Amniotic epithelial cell (primary cell): ENCODE results near the gene NAA60.
"Not testable (repeated sequence)": the region's sequence is repeated elsewhere in the genome, so short reads cannot be mapped to it uniquely, and the experiment has no call there.

ENCODE experiments used
- DNase-seq: peaks from one replicate; pipeline ENCODE4 v3.0.0-alpha.2; 2010; ENCODE audit warnings: low read depth

NAA60 gene

DNA sequence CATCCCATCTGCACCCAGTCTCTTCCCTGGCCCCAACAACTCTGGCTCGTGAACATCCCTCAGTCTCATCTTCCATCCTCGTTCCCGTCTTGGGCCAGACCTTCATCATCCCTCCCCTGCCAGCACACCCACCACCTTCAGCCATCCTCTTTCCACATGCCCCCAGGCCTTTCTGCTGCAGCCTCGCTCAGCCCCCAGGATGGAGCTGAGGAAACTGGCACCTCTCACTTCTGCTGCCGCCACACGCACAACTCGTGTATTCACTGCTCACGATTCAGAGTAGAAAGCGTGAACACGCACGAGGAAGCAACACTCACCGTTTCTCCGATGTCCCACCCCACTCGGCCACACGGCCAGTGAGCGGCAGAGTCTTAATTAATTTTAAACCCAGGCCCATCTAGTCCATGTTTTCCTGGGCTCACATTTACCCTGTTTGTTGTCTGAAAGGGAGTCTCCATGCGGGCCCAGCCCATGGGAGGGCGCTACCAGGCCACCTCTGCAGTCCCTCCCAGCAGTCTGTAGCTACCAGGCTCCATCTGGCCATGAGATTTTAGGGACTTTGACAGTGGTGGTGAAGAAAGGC, 39.3 kb downstream of the NAA60 start:
- DNase-seq, result no peak

DNA sequence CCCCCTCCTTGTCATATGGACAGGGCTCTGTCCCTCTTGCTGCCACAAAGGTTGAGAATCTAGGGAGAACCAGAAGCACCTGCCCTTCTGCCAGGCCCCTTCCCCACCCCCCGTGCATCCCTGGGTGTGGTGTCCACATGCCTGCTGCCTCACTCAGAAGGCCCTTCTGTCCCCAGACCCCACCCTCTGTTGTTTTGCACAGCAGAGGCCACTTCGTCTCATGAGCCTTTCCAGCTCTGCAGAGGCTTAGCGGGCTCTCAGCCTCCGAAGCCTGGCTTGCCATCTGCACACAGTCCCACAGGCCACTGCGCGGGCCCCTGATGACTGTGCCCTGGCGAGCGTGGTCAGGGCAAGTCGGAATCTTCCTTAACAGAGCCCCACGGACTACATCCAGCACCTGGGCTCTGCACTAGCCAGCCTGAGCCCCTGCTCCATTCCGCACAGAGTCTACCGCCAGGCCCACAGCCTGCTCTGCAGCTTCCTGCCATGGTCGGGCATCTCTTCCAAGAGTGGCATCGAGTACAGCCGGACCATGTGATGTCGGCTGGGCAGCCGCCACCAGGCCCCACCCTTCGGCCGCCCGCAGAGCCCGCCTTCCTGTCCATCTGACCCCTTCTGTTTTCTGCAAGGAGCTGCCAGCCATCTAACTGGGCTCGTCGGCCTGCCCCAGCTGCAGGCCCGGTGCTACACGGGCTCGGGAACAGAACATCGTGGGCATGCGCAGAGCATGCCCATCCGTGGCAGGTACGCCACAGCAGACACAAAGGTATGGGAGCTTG, 41.0 kb downstream of the NAA60 start:
- no peak for DNase-seq

DNA sequence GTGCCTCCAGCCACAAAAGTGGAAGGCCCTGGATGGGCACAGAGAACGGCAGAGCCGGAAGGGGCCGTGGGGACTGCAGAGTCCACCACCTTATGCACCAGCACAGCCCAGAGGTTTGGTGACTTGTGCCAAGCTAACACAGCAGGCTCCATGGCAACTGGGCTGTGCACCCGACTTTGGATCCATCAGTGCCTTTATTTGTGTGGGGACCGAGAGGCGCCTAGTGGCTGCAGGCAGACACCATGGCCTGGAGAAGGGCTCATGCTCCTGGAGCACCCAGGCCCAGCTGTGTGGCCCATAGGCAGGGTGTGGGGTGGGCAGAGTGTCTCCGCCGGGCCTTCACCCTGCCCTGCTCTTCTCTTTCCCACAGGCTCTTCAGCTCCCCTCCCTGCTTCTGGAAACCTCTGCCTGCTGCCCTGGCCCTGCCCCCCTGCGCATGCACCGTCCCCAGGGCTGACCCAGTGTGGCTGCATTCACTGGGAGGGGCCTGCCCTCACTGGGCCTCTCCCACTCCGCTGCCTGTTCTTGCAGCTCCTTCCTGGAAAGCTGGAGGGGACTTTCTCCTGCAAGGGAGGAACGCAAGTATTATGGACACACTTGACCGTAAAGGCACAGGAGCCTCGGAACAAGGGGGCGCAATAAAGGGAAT, 41.7 kb downstream of the NAA60 start:
- no peak for DNase-seq

DNA sequence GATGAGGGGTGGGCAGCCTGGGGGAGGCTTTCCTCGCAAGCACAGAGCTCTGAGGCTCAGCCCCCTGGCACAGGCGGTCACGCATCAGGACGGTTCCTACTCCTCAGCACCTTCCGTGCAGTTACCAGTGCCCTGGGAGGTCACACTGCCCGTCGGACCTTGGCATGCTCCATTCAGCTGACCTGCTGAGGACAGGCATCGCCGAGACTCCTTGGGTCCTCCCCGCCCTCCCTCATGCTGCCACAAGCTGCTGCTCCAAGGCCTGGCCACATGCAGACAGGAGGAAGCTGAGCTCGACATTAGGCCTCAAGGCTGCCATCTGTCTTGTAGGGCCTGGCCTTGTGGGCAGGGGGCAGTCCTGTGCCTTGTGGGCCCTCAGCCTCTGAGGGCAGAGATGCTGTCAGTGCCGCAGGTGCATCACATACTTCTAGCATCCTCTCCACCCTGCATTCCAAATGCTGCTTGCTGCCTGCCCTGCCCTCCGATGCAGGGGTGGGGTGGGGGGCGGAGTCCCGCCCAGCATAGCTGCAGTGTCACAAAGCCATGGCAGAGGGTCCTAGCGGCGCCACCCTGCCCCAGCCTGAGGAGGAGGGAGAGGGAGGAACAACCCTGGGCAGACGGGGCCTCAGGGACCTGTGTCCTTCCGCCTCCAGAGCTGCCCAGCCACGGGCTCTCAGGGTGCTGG, 42.5 kb downstream of the NAA60 start:
- DNase-seq, result no peak

DNA sequence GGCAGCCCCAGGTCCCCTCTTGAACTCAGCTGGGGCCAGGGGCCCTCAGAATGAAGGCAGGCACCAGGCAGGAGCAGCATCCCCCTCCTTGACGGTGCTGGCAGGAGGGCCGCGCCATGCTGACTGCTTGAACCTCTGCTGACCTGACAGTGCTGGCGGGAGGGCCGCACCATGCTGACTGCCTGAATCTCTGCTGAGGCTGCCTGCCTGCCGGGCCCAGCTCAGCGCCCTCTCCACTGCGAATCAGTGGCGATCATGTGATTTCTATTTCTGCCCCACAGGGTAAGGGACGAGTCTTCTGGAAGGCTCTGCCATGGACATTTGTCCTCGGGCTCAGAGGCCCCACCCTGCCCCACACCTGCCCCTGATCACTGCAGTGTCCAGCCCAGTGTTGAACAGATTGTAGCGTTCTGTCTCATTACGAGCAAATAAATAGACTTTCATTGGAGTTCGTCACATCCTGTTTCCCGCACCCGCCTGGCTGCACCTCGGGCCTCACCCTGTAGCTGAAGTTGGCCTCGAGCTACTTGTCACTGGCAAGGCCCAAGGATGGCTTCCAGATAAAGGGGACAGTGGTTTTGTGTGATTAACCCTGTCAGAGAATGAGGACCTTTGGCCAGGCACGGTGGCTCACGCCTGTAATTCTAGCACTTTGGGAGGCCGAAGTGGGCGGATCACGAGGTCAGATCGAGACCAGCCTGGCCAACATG, 43.2 kb downstream of the NAA60 start:
- no peak for DNase-seq

DNA sequence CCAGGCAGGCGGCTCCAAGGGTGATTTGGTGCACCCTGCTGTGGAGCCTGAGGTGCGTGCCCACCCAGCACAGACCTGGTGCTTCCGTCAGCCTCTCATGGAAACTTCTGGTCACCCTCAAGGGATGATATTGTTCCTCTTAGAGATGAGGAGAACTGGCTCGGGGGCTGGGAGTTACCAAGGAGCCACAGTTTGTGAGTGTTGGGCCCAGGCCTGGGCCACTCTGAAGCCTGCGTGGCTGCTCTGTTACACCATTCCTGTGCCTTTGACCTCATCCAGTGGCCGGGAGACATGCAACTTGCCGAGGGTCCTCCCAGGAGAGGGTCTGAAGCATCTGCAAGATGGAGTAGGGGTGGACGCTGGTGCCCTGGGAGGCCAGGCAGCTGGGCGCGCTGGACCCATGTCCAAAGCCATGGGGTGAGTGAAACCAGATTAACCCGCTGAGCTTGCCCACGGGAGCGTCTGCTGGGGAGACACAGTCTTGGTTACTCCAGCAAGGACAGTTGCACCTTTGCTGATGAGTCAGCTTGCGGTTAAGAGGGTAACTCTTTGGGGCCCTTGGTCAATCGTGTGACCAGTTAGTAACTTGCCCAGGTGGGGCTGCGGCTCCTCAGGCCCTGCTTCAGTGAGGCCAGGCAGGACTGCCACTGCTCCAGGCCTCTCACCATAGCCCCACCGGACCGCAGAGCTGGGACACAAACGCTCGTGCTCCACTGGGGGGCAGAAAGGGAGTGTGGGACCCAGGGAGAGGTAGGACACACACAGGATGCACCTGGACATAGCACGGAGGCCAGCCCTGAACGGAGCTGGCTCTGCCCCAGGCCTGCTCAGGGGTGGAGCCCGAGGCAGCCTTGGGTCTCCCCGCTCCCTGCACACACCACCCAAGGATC, 44.3 kb downstream of the NAA60 start:
- no peak for DNase-seq

DNA sequence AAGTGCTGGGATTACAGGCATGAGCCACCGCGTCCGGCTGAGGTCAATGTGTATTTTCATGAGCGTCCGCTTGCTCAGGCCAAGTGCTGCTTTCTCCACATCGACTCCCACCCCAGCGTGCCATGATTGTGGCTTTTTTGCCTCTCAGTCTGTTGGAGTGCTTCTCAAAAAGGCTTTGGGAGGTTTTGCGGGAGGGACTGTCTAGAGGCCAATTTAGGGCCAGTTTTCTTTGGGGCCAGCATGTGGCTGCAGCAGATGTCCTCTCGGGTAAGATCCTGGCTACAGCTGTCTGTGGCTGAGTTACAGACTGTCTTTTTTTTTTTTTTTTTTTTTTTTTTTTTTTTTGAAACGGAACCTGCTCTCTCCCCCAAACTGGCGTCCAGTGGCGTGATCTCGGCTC, 45.3 kb downstream of the NAA60 start:
- no peak for DNase-seq

DNA sequence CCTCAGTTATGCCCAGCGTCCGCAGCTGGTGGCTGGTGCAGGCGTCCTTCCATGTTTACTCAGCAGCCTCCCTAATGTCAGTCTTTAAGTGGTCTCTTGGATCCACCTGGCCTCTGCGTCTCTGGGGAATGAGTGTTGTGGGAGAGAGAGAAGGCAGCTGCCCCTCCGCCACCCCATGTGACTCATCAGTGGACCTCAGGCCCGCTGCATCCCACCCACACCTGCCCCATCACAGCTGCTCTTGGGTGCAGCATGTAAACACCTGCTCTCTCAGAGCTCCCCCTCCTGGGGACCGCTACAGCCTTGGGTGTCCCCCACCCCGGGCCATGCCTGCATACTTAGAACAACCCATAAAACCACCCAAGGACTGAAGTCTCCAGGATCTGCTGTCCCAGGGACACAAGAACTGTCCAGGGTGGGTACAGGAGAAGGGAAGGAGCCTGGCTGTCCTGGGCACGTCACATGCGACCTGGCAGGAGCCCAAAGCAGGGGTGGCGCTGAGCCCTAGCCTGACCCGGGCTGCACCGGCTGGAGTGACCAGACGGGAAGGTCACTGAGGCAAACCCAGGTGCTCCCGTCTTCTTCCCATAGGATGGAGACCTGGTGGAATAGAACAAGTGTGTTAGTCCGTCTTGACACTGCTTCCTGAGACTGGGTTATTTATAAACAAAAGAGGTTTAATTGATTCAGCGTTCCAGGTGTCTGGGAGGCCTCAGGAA, 47.6 kb downstream of the NAA60 start:
- DNase-seq, result no peak

DNA sequence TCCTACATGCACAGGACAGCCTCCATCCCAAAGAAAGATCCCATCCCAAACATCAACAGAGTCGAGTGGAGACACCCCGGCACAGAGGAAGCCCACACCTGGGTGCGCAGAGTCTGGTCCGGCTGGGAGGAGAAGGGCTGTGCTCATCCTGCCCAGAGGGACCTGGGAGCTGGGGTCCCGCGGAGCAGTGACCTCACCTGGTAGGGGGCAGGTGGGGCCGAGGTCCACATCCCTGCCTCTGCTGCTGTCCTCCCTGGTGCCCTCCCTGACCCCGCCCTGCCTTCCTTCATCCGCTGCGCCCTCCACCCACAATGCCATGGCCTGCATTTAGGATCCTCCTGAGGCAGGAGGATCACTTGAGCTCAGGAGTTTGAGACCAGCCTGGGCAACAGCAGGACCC, 48.9 kb downstream of the NAA60 start:
- no peak for DNase-seq

DNA sequence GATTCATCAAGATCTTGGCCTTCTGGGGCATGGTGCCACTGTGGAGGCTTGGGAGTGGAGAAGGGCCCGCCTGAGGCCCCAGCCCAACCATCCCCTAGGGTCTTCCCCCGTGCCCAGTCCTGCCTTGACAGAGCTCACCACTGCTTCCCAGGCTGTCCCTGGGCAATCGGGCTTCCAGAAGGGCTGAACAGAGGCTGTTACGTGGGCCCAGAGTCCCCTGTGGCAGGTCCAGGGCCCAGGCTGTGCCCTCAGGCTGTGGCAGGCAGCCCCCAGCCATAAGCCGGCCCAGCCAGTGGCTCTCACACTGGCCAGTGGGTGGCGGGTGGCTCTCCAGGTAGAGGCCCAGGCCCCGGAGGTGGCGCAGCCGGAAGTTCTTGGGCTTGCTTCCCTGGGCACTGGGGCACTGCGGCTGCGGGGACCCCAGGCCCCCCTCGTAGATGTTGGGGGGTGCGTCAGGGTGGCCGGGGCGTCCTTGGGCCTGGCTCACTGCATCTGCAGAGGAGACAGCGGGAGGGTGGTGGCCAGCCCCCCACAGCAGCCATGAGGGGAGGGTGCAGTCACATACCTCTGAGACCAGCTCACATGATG, 51.0 kb downstream of the NAA60 start:
- no peak for DNase-seq

DNA sequence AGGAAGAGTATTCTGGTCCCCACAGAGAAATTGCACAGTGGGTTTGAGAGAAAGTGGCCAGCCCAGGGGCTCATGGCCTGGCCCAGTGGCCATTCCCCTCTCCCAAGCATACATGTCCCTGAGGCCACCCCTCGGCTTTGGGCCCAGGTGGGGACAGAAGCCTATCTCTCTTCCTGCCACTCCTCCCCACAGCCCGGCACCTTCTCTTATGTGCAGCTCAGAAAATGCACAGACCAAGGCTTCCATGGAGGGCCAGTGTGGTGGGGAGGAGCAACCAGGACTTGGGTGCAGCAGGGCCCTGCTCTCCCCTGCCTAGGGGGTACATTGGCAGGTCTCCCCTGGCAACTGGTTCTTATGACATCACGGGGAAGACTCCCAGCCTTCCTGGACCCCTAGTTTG, 51.7 kb downstream of the NAA60 start, which contains the start of gene C16orf90:
C16orf90 (minus strand) TSS at position 314 of the 400 bp plus-strand sequence; CDS start at position 246, 68 bp downstream.
- no peak for DNase-seq

DNA sequence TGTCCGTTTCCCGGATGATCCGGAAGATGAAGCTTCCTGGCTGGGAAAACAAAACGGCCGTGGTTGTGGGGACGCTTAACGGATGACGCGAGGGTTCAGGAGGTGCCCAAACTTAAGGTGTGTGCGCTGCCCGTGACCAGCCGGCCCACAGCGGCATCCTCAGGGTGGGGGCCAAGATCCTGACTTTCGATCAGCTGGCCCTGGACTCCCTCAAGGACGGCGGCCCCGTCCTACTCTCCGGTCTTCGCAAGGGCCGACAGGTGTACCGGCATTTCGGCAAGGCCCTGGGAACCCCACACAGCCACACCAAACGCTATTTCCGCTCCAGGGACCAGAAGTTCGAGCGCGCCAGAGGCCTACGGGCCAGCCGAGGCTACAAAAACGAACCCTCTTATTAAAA, 52.9 kb downstream of the NAA60 start:
- DNase-seq, result no peak

DNA sequence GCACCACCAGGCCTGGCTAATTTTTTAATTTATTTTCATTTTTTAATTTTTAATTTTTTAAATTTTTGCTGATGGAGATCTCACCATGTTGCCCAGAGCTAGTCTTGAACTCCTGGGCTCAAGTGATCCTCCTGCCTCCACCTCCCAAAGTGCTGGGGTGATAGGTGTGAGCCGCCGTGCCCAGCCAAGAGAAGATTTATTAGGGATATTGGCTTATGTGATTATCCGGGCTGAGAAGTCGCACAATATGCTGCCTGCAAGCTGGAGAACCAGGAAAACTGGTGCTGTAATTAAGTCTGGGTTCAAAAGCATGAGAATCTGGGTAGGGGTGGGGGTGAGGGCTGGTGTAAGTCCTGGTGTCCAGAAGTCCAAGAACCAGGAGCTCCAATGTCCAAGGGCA, 54.3 kb downstream of the NAA60 start:
- DNase-seq, result no peak

DNA sequence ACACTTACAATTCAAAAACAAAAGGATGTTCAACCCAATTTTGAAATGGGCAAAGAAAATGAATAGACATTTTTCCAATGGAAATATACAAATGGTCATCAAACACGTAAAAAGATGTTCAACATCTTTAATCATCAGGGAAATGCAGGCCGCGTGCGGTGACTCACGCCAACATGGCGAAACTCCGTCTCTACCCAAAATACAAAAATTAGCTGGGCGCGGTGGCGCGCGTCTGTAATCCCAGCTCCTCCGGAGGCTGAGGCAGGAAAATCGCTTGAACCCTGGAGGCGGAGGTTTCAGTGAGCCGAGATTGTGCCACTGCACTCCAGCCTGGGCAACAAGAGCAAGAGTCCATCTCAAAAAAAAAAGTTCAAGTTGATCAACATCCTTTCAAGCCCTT, 55.5 kb downstream of the NAA60 start:
- DNase-seq, result no peak

DNA sequence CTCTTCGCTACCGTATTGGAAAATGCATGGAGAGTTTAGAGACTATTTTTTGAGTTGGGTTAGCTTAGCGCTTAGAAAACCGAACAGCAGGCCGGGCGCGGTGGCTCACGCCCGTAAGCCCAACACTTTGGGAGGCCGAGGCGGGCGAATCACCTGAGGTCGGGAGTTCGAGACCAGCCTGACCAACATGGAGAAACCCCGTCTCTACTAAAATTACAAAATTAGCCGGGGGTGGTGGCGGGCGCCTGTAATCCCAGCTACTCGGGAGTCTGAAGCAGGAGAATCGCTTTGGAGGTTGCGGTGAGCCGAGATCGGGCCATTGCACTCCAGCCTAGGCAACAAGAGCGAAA, 57.9 kb downstream of the NAA60 start:
- DNase-seq, result not testable (repeated sequence)

DNA sequence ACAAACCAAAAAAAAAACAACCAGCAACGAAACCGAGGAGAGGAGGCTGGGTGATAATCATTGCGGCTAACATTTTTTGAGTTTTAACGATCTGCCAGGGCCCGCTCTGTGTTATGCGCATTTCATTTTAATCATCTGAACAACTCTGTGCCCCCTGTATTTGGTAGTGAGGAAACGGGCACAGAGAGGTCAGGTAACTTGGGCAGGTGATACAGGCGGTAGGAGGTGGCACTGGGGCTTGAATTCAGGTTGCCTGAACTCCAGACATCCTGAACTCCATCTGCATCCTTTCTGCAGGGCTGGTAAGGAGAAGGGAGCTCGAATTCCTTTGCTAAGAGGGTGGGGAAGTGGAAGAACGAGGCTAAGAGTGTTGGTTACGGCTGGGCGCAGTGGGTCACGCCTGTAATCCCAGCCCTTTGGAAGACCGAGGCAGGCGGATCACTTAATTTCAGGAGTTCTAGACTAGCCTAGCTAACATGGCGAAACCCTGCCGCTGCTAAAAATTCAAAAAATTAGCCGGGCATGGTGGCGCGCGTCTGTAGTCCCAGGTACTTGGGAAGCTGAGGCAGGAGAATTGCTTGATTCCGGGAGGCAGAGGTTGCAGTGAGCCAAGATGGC, 58.4 kb downstream of the NAA60 start:
- no peak for DNase-seq

DNA sequence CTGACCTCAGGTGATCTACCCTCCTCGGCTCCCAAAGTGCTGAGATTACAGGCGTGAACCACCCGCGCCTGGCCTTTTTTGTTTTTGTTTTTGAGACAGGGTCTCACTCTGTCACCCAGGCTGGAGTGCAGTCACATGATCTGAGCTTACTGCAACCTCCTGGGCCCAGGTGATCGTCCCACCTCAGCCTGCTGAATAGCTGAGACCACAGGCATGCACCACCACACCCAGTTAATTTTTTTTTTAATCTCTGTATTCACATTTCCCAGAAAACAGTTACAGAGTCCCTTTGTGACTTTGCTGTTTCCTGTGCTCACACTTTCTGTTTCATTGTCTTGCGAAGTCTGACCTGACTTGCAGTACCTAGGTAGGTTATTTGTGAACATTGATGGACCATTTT, 60.0 kb downstream of the NAA60 start:
- DNase-seq, result no peak

DNA sequence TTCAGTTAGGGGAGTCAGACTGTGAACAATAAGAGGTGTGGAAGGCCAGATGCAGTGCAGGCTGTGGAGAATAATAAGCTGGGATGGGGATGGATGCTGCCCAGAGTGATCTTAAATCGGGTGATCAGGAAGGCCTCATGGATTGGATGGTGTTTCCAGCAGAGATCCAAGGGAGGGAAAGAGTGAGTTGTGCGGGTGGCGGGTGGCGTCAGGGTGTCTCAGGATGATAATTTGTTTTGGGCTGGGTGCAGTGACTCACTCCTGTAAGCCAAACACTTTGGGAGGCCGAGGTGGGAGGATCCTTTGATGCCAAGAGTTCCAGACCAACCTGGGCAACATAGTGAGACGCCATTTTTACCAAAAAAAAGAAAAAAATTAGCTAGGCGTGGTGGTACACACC, 65.3 kb downstream of the NAA60 start:
- DNase-seq, result no peak

DNA sequence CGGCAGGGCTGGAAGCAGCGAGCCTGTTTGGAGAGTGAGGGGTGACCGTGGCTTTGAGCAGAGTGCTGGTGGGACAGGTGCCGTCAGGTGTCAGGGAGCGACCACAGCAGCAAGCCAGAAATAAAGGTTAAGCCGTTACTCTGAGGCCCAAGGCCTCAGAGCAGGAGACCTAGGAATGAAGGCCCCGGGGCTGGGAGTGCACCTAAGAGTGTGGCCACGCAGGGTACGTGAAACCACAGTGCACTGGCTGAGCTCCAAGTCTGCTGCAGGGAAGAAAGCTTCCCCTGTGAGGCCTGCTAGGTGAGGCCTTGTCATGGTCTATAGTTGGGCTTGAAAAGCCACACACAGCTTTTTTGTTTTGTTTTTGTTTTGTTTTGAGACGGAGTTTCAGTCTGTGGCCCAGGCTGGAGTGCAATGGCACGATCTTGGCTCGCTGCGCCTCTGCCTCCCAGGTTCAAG, 66.0 kb downstream of the NAA60 start:
- DNase-seq, result peak; percentile 71

DNA sequence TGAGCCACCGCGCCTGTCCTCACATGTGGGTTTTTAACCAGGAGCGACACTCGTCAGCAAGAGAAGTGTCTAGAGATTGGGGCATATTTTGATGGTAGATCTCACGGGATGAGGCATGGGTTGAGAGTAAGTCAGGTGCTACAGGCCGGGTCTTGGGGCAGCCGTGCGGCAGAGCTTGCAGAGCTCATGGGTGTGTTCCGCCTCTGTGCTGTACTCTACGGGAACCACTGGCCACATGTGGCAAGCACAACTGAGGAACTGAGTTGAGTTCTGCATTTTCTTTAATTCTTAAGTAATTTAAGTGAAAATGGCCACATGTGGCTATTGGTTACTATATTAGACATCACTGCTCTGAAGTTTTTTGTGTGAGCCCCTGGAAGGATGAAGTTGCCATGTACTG, 66.9 kb downstream of the NAA60 start:
- no peak for DNase-seq
